Erythroblast (primary cell): ENCODE results near the gene P2RX1.
A peak's percentile ranks its signal among the peaks of the same experiment; 100 is the strongest.

ENCODE experiments used
- DNase-seq, 2 experiments: peaks; one replicate each; lab custom pipeline; 2025; lab: John Stamatoyannopoulos, UW
- GATA1 ChIP-seq: IDR thresholded peaks from 2 replicates; pipeline ENCODE4 v1.6.1; 2011; ENCODE audit warnings: low read depth, mild to moderate bottlenecking, control low read depth, low read length, moderate library complexity
- POLR2A ChIP-seq: IDR thresholded peaks from 2 replicates; pipeline ENCODE4 v1.6.1; 2011; ENCODE audit warnings: mild to moderate bottlenecking, low read length

Gene P2RX1

GRCh38 chr17:3915995-3916696 lies at the start of gene P2RX1:
Gene P2RX1, minus strand, starts transcription at chr17:3916465. Its CDS starts 240 bp downstream, at chr17:3916225.
- TF ChIP-seq GATA1 (no peak), POLR2A (peak; percentile 77)
- peak; percentile 67 to 72 for DNase-seq

- peak; percentile 64 to 74 for DNase-seq
- TF ChIP-seq GATA1 = no peak
- TF ChIP-seq POLR2A = peak; percentile 32
Observed at GRCh38 chr17:3965118-3965800, 49.0 kb upstream of the P2RX1 start.

GRCh38 chr17:3964203-3965117 lies 48.2 kb upstream of the P2RX1 start, which contains the start of gene ATP2A3:
Gene ATP2A3, minus strand, starts transcription at chr17:3964437. Its CDS starts 146 bp downstream, at chr17:3964291.
- TF ChIP-seq GATA1 (no peak), POLR2A (no peak)
- DNase-seq = no peak

GRCh38 chr17:3963237-3964201 lies 47.3 kb upstream of the P2RX1 start:
- TF ChIP-seq POLR2A (no peak), GATA1 (no peak)

GRCh38 chr17:3962965-3963236 lies 46.6 kb upstream of the P2RX1 start:
- TF ChIP-seq POLR2A = no peak
- TF ChIP-seq GATA1 = no peak
- no peak for DNase-seq

More at GRCh38 chr17:3963237-3964201, 47.3 kb upstream of the P2RX1 start:
- no peak for DNase-seq

GRCh38 chr17:3962217-3962964 lies 46.1 kb upstream of the P2RX1 start:
- DNase-seq = no peak
- TF ChIP-seq GATA1 (no peak), POLR2A (no peak)

- DNase-seq = no peak
- TF ChIP-seq POLR2A (no peak), GATA1 (no peak)
Observed at GRCh38 chr17:3961564-3962047, 45.3 kb upstream of the P2RX1 start.

GRCh38 chr17:3960764-3961163 lies 44.5 kb upstream of the P2RX1 start:
- TF ChIP-seq GATA1 (no peak), POLR2A (no peak)
- DNase-seq = no peak

- TF ChIP-seq GATA1 (no peak), POLR2A (no peak)
- no peak for DNase-seq
Observed at GRCh38 chr17:3959921-3960601, 43.8 kb upstream of the P2RX1 start.

GRCh38 chr17:3959295-3959899 lies 43.1 kb upstream of the P2RX1 start:
- DNase-seq = no peak
- TF ChIP-seq GATA1 (no peak), POLR2A (no peak)
